ENCODE results near the gene CCND1.

- no peak for TF ChIP-seq CTCF (IDR thresholded peaks at IDR 0.05 in 8 of 11, conservative IDR thresholded peaks at IDR 0.05 in 3 of 11)
- no peak for TF ChIP-seq POLR2A (IDR thresholded peaks at IDR 0.05)
- no peak for TF ChIP-seq POLR2AphosphoS5 (IDR thresholded peaks at IDR 0.05)
Measured at GRCh38 chr11:69648679-69649575, 8.0 kb downstream of the CCND1 start.
